Measurements from ENCODE around the gene ZNF547.
A peak's percentile ranks its signal among the peaks of the same experiment; 100 is the strongest.
"Not testable (repeated sequence)": the region's sequence is repeated elsewhere in the genome, so short reads cannot be mapped to it uniquely, and the experiment has no call there.

The ZNF547 gene

GRCh38 chr19:57362997-57363687 lies at the start of gene ZNF547, which contains the start of gene TRAPPC2B:
Gene ZNF547, plus strand, starts transcription at chr19:57363551. Its CDS starts 5,005 bp downstream, at chr19:57368556.
Gene TRAPPC2B, plus strand, starts transcription at chr19:57363551. Its CDS starts 1,283 bp downstream, at chr19:57364834.
- DNase-seq, result peak; percentile 98

DNA sequence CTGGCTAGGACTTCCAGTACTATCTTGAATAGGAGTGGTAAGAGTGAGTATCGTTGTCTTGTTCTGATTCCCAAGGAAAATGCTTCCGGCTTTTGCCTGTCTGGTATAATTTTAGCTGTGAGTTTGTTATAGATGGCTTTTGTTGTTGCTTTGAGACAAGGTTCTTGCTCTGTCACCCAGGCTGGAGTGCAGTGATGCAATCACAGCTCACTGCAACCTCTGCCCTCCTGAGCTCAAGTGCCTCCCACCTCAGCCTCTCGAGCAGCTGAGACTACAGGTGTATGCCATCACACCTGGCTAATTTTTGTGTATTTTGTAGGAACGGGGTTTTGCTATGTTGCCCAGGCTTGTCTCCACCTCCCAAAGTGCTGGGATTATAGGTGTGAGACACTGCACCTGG lies 49.2 kb upstream of the ZNF547 start:
- DNase-seq, result no peak

- DNase-seq, result no peak
These were observed 45.8 kb upstream of the ZNF547 start for GRCh38 chr19:57317503-57317902.

GRCh38 chr19:57319869-57320179 lies 43.5 kb upstream of the ZNF547 start:
- no peak for DNase-seq

GRCh38 chr19:57320180-57321084 lies 42.9 kb upstream of the ZNF547 start, which contains the start of gene ZNF543:
Gene ZNF543, plus strand, starts transcription at chr19:57320472. Its CDS starts 382 bp downstream, at chr19:57320854.
- peak; percentile 91 for DNase-seq

DNA sequence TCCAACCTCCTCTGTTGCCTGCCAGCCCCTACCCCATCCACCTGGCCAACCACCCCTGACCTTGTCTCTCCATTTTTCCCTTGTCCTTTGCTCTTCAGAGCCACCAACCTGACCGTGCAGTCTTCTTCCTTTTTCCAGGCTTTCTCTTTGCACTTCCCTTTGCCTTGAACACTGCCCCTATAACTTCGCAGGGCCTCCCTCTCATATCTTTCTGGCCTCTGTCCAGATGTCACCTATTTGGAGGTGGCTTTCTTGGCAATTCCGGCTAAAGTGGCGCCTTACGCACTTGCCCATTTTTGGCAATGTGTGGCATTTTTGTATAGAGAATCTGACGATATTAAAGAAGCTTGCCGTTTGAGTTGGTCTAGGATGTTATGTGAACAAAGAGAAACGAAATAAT lies 42.2 kb upstream of the ZNF547 start:
- no peak for DNase-seq

GRCh38 chr19:57321751-57322150 lies 41.6 kb upstream of the ZNF547 start:
- no peak for DNase-seq

DNA sequence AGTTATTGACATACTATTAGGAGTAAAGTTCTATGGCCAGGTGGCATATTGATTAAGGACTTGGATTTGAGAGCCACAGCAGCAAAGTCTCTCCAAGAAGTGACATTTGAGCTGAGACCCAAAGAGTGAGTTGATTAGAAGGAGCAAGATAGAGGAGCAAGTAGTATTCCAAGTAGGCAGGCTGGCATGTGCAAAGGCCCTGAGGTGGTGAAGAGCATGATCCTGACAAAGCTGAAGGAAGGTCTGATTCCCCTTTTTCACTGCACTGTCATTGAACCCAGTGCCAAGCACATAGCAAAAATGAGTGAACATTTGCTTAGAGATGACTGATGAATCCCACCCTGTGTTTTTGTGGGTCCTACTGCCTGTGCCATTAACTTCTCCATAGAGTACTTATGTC lies 38.4 kb upstream of the ZNF547 start:
- no peak for DNase-seq

DNA sequence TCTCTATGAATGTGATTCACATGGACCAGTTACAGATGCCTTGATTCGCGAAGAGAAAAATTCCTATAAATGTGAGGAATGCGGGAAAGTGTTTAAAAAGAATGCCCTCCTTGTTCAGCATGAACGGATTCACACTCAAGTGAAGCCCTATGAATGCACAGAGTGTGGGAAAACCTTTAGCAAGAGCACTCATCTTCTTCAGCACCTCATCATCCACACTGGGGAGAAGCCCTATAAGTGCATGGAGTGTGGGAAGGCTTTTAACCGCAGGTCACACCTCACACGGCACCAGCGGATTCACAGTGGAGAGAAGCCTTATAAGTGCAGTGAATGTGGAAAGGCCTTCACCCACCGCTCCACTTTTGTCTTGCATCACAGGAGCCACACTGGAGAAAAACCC lies 35.4 kb upstream of the ZNF547 start:
- no peak for DNase-seq

- DNase-seq, result no peak
These were observed 29.2 kb upstream of the ZNF547 start for GRCh38 chr19:57334191-57334590.

DNA sequence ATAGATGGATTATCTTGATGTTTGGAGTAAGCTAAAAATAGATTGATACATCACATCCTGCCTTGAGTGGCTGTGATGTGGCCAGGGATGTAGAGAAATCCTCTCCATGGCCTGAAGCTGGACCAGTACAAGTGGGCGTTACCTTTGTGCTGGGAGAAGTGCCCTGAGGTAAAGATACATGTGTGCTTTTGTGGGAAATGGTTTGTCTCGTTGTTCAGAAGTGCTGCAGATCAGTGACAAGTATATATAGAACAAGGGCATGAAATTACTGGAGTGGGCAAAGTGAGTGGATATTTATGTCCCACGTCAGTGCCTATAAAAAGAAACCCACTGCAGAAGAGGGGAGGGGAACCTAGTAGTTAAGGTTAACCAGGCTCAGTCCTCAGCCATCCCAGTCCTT lies 24.5 kb upstream of the ZNF547 start:
- DNase-seq, result no peak

- no peak for DNase-seq
These were observed 20.8 kb upstream of the ZNF547 start for GRCh38 chr19:57342582-57342981.

GRCh38 chr19:57348136-57348535 lies 15.2 kb upstream of the ZNF547 start:
- no peak for DNase-seq

DNA sequence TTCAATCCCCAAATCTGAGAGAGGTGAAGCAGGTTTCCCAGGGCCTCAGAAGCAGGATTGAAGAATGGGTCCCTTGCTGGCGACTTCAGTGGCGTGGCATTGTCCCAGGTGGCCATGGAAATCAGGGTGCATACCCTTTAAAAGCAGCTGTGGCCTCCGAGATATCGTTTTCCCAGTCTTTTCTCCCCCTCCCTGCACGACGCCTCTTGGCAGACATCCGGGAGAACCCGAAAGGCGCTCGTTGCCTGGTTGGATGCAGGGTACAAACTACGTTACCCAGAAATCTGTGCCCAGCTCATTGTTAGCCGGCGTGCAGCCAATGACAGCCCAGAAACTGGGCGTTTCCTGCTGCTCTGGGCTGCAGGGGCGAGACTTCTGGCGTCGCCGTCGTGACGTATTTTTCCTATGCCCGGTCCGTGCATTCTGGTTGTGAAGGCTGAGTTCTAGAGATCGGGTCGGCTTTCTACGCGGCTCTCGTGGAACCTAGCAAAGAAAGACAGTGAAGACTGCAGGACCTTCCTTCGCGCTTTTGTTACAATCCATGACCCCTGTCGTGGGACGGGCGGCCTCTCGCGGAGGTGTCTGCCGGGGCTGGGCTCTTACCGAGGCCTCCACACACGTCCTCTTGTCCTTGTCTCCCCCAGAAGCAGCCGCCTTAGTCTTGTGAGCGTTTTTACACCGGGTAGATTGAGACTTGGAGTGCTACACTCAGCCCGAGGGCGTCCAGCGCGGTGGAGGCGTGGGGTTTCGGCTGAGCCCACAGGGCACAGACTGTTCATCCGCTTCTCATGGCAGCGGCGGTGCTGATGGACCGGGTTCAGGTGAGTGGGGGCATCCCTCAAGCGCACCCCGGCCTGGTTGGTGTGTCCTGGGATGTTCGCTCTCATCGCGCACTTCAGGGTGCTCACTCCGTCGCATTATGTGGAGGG lies 12.2 kb upstream of the ZNF547 start, which contains the start of gene ZNF304:
Gene ZNF304, plus strand, starts transcription at position 395 of the 929 bp plus-strand sequence. Its CDS starts 394 bp downstream, at position 789.
- peak; percentile 84 for DNase-seq

GRCh38 chr19:57351867-57352266 lies 11.5 kb upstream of the ZNF547 start:
- DNase-seq, result no peak

DNA sequence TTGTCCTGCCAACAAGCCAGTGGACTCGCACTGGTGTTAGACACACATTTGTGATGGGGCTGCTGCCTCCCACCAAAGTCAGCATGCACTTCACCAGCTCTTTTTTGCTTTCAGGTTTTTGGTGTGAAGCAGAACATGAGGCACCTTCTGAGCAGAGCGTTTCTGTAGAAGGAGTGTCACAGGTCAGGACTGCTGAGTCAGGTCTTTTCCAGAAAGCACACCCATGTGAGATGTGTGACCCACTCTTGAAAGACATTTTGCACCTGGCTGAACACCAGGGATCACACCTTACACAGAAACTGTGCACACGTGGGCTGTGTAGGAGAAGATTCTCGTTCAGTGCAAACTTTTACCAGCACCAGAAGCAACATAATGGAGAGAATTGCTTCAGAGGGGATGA lies 7.4 kb upstream of the ZNF547 start:
- no peak for DNase-seq

- no peak for DNase-seq
These were observed 5.9 kb upstream of the ZNF547 start for GRCh38 chr19:57357406-57357805.

- no peak for DNase-seq
These were observed 4.1 kb upstream of the ZNF547 start for GRCh38 chr19:57359300-57359699.

DNA sequence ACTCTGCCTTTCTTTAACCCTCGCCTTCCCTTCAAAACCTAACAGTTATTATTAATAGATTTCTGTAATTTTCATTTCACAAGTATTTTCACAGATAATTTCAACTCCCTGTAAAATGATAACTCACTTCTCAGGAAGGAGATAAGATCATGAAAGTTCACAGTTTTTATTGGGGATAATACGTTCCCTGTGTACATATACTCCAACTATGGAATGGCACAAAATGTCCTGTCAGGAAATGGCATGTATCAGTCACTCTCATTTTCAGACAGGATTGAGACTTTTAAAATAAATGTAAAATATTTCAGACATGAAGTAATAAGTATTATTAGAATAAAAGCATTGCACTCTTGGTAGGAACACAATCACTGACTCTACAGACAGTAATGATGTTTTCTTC lies 932 bp upstream of the ZNF547 start:
- DNase-seq, result no peak

GRCh38 chr19:57363688-57364181 lies 384 bp downstream of the ZNF547 start:
- DNase-seq, result no peak

DNA sequence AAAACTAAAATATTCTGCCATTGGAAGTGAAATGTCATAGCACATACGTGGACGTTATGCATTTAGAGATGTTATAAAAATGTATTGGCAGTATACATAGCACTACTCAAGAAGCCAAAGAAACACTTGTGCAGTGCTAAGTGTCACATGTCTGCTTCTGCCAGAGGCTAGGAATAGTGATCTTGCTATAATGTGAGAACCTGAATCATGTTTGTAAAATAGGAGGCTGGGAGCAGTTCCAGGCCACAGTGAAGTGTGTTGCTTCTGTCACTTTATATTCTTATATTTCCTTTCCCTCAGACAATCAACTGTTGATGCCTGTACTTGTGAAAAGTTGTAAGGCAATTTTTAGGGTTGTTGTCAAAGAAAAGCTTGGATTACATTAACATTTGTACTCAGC lies 3.4 kb downstream of the ZNF547 start:
- DNase-seq, result no peak

DNA sequence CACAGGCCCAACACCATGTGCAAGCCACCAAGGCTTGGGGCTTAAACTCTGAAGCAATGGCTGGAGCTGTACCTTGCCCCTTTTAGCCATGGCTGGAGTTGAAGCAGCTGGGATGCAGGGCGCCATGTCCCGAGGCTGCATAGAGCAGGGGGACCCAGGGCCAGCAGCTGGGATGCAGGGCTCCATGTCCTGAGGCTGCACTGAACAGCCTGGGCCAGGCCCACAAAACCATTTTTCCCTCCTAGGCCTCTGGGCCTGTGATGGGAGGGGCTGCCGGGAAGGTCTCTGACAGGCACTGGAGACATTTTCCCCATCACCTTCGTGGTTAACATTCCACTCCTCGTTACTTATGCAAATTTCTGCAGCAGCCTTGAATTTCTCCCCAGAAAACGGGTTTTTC lies 10.8 kb downstream of the ZNF547 start:
- no peak for DNase-seq

- DNase-seq, result not testable (repeated sequence)
These were observed 11.3 kb downstream of the ZNF547 start for GRCh38 chr19:57374647-57375046.
